ENCODE results near the gene PRR36. TPM values are rescaled to one million over a fixed set of nuclear protein-coding genes. Genes with fewer than 3 reads are reported as not detected.
A peak's percentile ranks its signal among the peaks of the same experiment; 100 is the strongest.

Gene PRR36
- total RNA-seq, 1 donor from 2014 or later = 20.9 TPM

GRCh38 chr19:7902796-7903243, 28.6 kb upstream of the PRR36 start:
- Mint-ChIP-seq H3K4me1 (peaks cover 25% of the 10 kb centered on the region), H3K27ac (ENCODE audit: unreplicated experiment) (no peak overlapping the region), H3K4me3 (peak overlapping the region; percentile 95), H3K27me3 (ENCODE audit: low read depth) (peaks cover 6% of the 10 kb centered on the region), H3K36me3 (ENCODE audit: low read depth) (peaks cover 2% of the 10 kb centered on the region), H3K9me3 (no peaks in the 10 kb centered on the region)
- no peak for TF ChIP-seq CTCF (conservative IDR thresholded peaks at IDR 0.05)
- no peak for DNase-seq (ENCODE audit: low read depth, low spot score)

- peaks cover 28% of the 10 kb centered on the region for H3K4me1 Mint-ChIP-seq
- TF ChIP-seq CTCF (conservative IDR thresholded peaks at IDR 0.05) = no peak
- peaks cover 2% of the 10 kb centered on the region for H3K36me3 Mint-ChIP-seq (ENCODE audit: low read depth)
Observed at GRCh38 chr19:7901337-7901736, 27.1 kb upstream of the PRR36 start.

GRCh38 chr19:7900931-7901330, 26.7 kb upstream of the PRR36 start:
- H3K36me3 Mint-ChIP-seq (ENCODE audit: low read depth) = peaks cover 2% of the 10 kb centered on the region
- no peak for TF ChIP-seq CTCF (conservative IDR thresholded peaks at IDR 0.05)
- H3K27ac Mint-ChIP-seq (ENCODE audit: unreplicated experiment) = no peak overlapping the region
- no peak for DNase-seq (ENCODE audit: low read depth, low spot score)
- H3K4me1 Mint-ChIP-seq = peaks cover 28% of the 10 kb centered on the region
- peak overlapping the region; percentile 65 for H3K4me3 Mint-ChIP-seq
- H3K9me3 Mint-ChIP-seq = no peaks in the 10 kb centered on the region
- H3K27me3 Mint-ChIP-seq (ENCODE audit: low read depth) = peaks cover 6% of the 10 kb centered on the region

More at GRCh38 chr19:7901337-7901736, 27.1 kb upstream of the PRR36 start:
- Mint-ChIP-seq H3K9me3 (no peaks in the 10 kb centered on the region), H3K27ac (ENCODE audit: unreplicated experiment) (no peak overlapping the region), H3K4me3 (peak overlapping the region; percentile 65), H3K27me3 (ENCODE audit: low read depth) (peaks cover 6% of the 10 kb centered on the region)
- DNase-seq (ENCODE audit: low read depth, low spot score) = no peak

- Mint-ChIP-seq H3K27me3 (ENCODE audit: low read depth) (peaks cover 6% of the 10 kb centered on the region), H3K4me3 (peak overlapping the region; percentile 65), H3K4me1 (peaks cover 24% of the 10 kb centered on the region), H3K27ac (ENCODE audit: unreplicated experiment) (no peak overlapping the region), H3K9me3 (no peaks in the 10 kb centered on the region), H3K36me3 (ENCODE audit: low read depth) (no peaks in the 10 kb centered on the region)
- TF ChIP-seq CTCF (conservative IDR thresholded peaks at IDR 0.05) = no peak
- no peak for DNase-seq (ENCODE audit: low read depth, low spot score)
Observed at GRCh38 chr19:7900401-7900870, 26.2 kb upstream of the PRR36 start.

- Mint-ChIP-seq H3K27me3 (ENCODE audit: low read depth) (peaks cover 6% of the 10 kb centered on the region), H3K36me3 (ENCODE audit: low read depth) (no peaks in the 10 kb centered on the region), H3K4me1 (peaks cover 19% of the 10 kb centered on the region)
Observed at GRCh38 chr19:7899751-7900378, 25.7 kb upstream of the PRR36 start.

More at GRCh38 chr19:7899751-7900378, 25.7 kb upstream of the PRR36 start:
- no peak overlapping the region for H3K4me3 Mint-ChIP-seq
- TF ChIP-seq CTCF (conservative IDR thresholded peaks at IDR 0.05) = no peak
- no peaks in the 10 kb centered on the region for H3K9me3 Mint-ChIP-seq
- no peak for DNase-seq (ENCODE audit: low read depth, low spot score)
- H3K27ac Mint-ChIP-seq (ENCODE audit: unreplicated experiment) = no peak overlapping the region

Data from neural crest cell (in vitro differentiated cells).